Thyroid gland (tissue), 4 donors: ENCODE data around the gene USP5. TPM values are rescaled to one million over a fixed set of nuclear protein-coding genes. Genes with fewer than 3 reads are reported as not detected.
"Not testable (repeated sequence)": the region's sequence is repeated elsewhere in the genome, so short reads cannot be mapped to it uniquely, and the experiment has no call there.

Experiments
- DNase-seq, 2 donors: peaks; one replicate each; pipeline ENCODE4 v3.0.0-alpha.2; 2019
- H3K27ac ChIP-seq, 3 donors: fragments of 200-600 bp; sonication (generic); 1 replicate in 2 of 3; 2 replicates in 1 of 3; pipeline ENCODE4 v1.5.1; 2016 to 2019; ENCODE audit warnings: mild to moderate bottlenecking in 1 of 3, moderate library complexity in 1 of 3
- H3K27me3 ChIP-seq: fragments of 200-600 bp; sonication (generic); one replicate; pipeline ENCODE4 v1.5.1; 2019
- H3K36me3 ChIP-seq, 2 donors: fragments of 200-600 bp; sonication (generic); one replicate each; pipeline ENCODE4 v1.5.1; 2016 to 2019
- H3K4me1 ChIP-seq, 2 donors: fragments of 200-600 bp; sonication (generic); one replicate each; pipeline ENCODE4 v1.5.1; 2017 to 2019
- H3K4me3 ChIP-seq, 3 donors: fragments of 200-600 bp; sonication (generic); replicated peaks in 1 of 3; 1 replicate in 2 of 3; 2 replicates in 1 of 3; pipeline ENCODE4 v1.5.1; 2016; ENCODE audit warnings: mild to moderate bottlenecking in 1 of 3
- H3K9me3 ChIP-seq: fragments of 200-600 bp; sonication (generic); one replicate; pipeline ENCODE4 v1.5.1; 2017
- POLR2A ChIP-seq, 2 donors: fragments of 450-650 bp; IDR thresholded peaks; one replicate each; pipeline ENCODE4 v1.6.1; 2017; ENCODE audit warnings: antibody characterized with exemption in 2 of 2, mild to moderate bottlenecking in 2 of 2, moderate library complexity in 1 of 2
- WGBS, 2 donors: methylation state at CpG; one replicate each; pipeline ENCODE4 v1.1.5; 2017; 5-methylcytosine and 5-hydroxymethylcytosine counted together
- intact Hi-C: fragments of 100-400 bp; cut with DNase I; formaldehyde crosslinking; loops from one replicate; pipeline ENCODE4 v1.15.1; 2023
- total RNA-seq, 4 donors: library from RNA; depleted of rRNA; stranded (reverse); fragments of >200 nt; gene quantifications; one replicate each; pipeline ENCODE4 v1.2.3, GENCODE V29; 2016
- TF ChIP-seq, protein P1 (sequence below), 6 experiments: fragments of 200-600 bp in 3 of 6; fragments of 450-650 bp in 3 of 6; sonication (generic) in 3 of 6; IDR thresholded peaks; one replicate each; pipeline ENCODE4 v1.5.1; 2016 to 2019; ENCODE audit warnings: antibody characterized with exemption in 6 of 6, mild to moderate bottlenecking in 2 of 6, inconsistent platforms in 1 of 6, moderate library complexity in 1 of 6

Gene USP5
- total RNA-seq, 4 donors from 2014 or later, result 34.7 to 68.6 (median 58.9) TPM

DNA sequence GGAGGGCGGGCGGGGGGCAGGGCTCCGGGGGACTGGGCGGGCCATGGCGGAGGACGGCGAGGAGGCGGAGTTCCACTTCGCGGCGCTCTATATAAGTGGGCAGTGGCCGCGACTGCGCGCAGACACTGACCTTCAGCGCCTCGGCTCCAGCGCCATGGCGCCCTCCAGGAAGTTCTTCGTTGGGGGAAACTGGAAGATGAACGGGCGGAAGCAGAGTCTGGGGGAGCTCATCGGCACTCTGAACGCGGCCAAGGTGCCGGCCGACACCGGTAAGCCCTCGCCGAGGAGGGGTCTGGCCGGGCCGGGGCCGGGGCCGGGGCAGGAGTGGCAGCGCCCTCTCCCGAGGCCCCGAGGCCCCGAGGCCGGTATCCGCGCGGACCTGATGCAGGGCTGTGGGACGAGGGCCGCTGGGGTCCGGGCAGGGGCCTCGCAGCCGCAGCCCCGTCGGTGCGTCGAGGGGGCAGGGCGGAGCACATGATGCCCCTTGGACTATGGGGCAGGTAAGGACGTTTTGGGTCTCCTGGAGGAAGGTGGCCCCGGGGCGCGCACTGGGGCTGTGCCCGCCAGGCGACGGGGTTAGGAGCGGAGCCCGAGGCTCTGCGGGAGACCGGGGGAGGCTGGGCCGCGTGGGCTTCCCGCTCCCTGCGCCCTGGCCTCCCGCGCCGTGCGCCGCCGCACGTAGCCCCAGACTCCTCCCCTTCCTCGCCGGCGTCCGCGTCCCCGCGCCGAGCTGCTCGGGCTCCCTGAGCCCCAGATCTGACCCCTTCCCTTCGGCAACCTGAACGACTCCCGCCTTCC is 15.7 kb downstream of the USP5 start, which contains the start of gene TPI1:
TPI1 (plus strand) TSS at position 119 of the 798 bp plus-strand sequence; CDS start at position 155, 36 bp downstream.
- peak; percentile 80 to 81 for DNase-seq
- WGBS, 2 donors, result 1% methylated on average over 38 of the region's 86 CpGs; no CpG with 5 or more reads in 1 of the 2 donors
- Histone ChIP-seq H3K4me1 (peaks cover 26 to 37% of the 10 kb centered on the region in 2 donors), H3K4me3 (peak within 1 kb of the TSS; percentile 61 to 100 (median 99)), H3K9me3 (no peaks in the 10 kb centered on the region), H3K27me3 (no peaks in the 10 kb centered on the region), H3K27ac (peak within 1 kb of the TSS; percentile 84 to 98 (median 92)), H3K36me3 (peaks cover 32 to 37% of the 10 kb centered on the region in 2 donors)
- TF ChIP-seq, protein P1, sequence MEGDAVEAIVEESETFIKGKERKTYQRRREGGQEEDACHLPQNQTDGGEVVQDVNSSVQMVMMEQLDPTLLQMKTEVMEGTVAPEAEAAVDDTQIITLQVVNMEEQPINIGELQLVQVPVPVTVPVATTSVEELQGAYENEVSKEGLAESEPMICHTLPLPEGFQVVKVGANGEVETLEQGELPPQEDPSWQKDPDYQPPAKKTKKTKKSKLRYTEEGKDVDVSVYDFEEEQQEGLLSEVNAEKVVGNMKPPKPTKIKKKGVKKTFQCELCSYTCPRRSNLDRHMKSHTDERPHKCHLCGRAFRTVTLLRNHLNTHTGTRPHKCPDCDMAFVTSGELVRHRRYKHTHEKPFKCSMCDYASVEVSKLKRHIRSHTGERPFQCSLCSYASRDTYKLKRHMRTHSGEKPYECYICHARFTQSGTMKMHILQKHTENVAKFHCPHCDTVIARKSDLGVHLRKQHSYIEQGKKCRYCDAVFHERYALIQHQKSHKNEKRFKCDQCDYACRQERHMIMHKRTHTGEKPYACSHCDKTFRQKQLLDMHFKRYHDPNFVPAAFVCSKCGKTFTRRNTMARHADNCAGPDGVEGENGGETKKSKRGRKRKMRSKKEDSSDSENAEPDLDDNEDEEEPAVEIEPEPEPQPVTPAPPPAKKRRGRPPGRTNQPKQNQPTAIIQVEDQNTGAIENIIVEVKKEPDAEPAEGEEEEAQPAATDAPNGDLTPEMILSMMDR (IDR thresholded peaks at IDR 0.05), result no peak
- peak; percentile 95 to 99 for TF ChIP-seq POLR2A (IDR thresholded peaks at IDR 0.05)
- intact Hi-C loops, result loop anchor here (2.0 kb wide), 1 partner anchor 71 kb away; no protein-coding TSS in a partner anchor

DNA sequence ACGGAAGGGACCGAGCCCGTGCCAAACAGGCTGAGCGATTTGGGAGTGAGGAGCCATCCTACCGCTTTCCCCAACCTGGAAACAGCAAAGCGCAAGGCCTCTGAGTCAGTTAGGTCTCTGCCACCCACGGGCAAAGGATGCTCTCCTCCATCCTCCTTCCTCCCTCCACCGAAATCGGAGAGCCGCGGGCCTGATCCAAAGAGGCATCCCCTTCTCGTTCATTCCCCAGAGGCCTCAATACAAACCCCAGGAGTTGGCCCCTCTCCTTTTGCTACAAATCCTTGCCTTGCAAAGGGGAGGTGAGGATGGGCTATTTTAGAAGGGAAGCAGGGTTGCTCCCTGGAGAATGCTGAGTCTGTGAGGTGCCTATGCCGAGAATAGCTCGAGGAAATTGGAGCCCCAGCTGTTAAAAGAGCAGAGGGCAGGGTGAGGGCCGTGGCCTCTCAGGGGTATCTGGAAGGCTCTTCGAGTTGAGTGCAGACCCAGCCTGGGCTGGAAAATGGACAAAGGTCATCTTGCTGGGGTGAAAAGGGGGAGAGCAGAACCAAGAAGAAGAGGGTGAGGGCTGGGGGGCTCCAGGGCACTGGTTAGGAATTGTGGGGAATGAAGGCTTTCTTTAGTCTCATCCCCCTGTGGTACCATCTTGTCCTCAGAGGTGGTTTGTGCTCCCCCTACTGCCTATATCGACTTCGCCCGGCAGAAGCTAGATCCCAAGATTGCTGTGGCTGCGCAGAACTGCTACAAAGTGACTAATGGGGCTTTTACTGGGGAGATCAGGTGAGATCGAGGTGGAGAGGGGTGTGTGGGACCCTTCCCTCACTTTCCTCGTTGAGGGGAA is 16.5 kb downstream of the USP5 start:
- Histone ChIP-seq H3K4me1 (peaks cover 26 to 37% of the 10 kb centered on the region in 2 donors), H3K36me3 (peaks cover 25 to 29% of the 10 kb centered on the region in 2 donors), H3K9me3 (no peaks in the 10 kb centered on the region), H3K27ac (peak overlapping the region; percentile 9 to 98 (median 84)), H3K4me3 (peak overlapping the region; percentile 61 to 100 (median 99)), H3K27me3 (no peaks in the 10 kb centered on the region)
- intact Hi-C loops, result loop anchor here (2.0 kb wide), 1 partner anchor 70 kb away; no protein-coding TSS in a partner anchor
- TF ChIP-seq, protein P1 (IDR thresholded peaks at IDR 0.05), result no peak
- TF ChIP-seq POLR2A (IDR thresholded peaks at IDR 0.05), result no peak
- WGBS, 2 donors, result 10 to 16% methylated on average over 17 to 18 of the region's 22 CpGs
- DNase-seq, result no peak

DNA sequence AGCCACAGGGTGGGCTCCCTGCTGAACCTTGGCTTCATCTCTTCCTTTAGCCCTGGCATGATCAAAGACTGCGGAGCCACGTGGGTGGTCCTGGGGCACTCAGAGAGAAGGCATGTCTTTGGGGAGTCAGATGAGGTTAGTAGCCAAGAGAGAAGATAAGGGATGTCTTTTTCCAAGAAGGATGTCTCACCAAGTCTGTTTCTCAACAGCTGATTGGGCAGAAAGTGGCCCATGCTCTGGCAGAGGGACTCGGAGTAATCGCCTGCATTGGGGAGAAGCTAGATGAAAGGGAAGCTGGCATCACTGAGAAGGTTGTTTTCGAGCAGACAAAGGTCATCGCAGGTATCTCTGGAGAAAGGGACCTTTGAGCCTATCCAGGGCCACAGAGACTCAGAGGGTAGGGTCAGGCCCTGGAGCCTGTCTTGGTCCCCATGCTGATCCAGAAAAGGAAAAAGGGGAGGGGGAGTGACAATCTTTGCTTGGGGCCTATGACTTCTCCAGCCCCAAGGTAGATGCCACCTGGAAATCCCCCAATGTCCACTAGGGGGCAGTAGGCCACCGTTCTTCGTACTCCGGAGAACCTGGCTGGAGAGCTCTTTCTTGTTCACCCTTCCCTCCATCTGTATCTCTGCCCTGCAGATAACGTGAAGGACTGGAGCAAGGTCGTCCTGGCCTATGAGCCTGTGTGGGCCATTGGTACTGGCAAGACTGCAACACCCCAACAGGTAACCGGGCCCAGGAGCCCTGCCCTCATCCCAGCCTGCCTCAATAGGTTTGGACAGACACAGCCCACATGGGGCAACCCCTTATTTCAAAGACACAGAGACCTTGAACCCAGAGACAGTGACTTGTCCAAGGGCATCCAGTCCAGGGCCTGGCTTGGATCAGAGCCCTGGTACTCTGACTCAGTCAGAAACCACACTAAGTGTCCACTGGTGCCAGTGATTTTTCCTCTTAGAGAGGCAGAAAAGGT is 17.4 kb downstream of the USP5 start:
- DNase-seq, result peak; percentile 81 to 85
- peaks cover 26 to 42% of the 10 kb centered on the region in 2 donors for H3K4me1 ChIP-seq
- 35 to 36% methylated on average over 12 of the region's 12 CpGs for WGBS, 2 donors

DNA sequence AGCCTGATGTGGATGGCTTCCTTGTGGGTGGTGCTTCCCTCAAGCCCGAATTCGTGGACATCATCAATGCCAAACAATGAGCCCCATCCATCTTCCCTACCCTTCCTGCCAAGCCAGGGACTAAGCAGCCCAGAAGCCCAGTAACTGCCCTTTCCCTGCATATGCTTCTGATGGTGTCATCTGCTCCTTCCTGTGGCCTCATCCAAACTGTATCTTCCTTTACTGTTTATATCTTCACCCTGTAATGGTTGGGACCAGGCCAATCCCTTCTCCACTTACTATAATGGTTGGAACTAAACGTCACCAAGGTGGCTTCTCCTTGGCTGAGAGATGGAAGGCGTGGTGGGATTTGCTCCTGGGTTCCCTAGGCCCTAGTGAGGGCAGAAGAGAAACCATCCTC is 18.4 kb downstream of the USP5 start:
- peaks cover 12 to 15% of the 10 kb centered on the region in 2 donors for H3K36me3 ChIP-seq
- not testable (repeated sequence) for H3K9me3 ChIP-seq, H3K27ac ChIP-seq, DNase-seq, H3K27me3 ChIP-seq, H3K4me3 ChIP-seq
- intact Hi-C loops, result loop anchor here (5.0 kb wide), 2 partner anchors 42 to 97 kb away; partner anchors contain the start of gene ENO2
- 77 to 80% methylated on average over 4 of the region's 4 CpGs for WGBS, 2 donors
- peaks cover 26 to 42% of the 10 kb centered on the region in 2 donors for H3K4me1 ChIP-seq

More for the DNA sequence above, 17.4 kb downstream of the USP5 start:
- Histone ChIP-seq H3K36me3 (peaks cover 18 to 20% of the 10 kb centered on the region in 2 donors), H3K27ac (peak overlapping the region in 2 of 3 donors; percentile 84 to 98), H3K27me3 (no peaks in the 10 kb centered on the region), H3K9me3 (no peaks in the 10 kb centered on the region), H3K4me3 (no peak overlapping the region)
- TF ChIP-seq POLR2A (IDR thresholded peaks at IDR 0.05), result no peak
- TF ChIP-seq, protein P1 (IDR thresholded peaks at IDR 0.05), result peak; percentile 78 to 98 (median 88)
- intact Hi-C loops, result loop anchor here (2.0 to 5.0 kb wide), 3 partner anchors 43 to 98 kb away; partner anchors contain the start of gene ENO2
